IPS-NIHi11 (cell line): ENCODE results near the gene VGLL1.

Experiments
- DNase-seq: peaks from one replicate; pipeline ENCODE4 v3.0.0; 2012; ENCODE audit warnings: mixed read lengths, low spot score

Gene VGLL1

GRCh38 chrX:136531951-136532350 lies at the start of gene VGLL1:
Gene VGLL1, plus strand, starts transcription at chrX:136532215. Its CDS starts 3,806 bp downstream, at chrX:136536021.
- DNase-seq: no peak

GRCh38 chrX:136487647-136488046 lies 44.4 kb upstream of the VGLL1 start, which contains the start of gene BRS3:
Gene BRS3, plus strand, starts transcription at chrX:136487947. Its CDS starts 168 bp downstream, at chrX:136488115.
- DNase-seq: no peak

GRCh38 chrX:136488706-136489105 lies 43.3 kb upstream of the VGLL1 start:
- no peak for DNase-seq

GRCh38 chrX:136491832-136492231 lies 40.2 kb upstream of the VGLL1 start:
- peak; percentile 4 for DNase-seq

GRCh38 chrX:136493011-136493410 lies 39.0 kb upstream of the VGLL1 start:
- no peak for DNase-seq

GRCh38 chrX:136495043-136495442 lies 37.0 kb upstream of the VGLL1 start:
- DNase-seq: no peak

- DNase-seq: no peak
Observed at GRCh38 chrX:136496186-136496763, 35.7 kb upstream of the VGLL1 start.

GRCh38 chrX:136496764-136497555 lies 35.1 kb upstream of the VGLL1 start:
- peak; percentile 73 for DNase-seq

- peak; percentile 11 for DNase-seq
Observed at GRCh38 chrX:136497556-136498052, 34.4 kb upstream of the VGLL1 start, which contains the start of gene HTATSF1. Gene HTATSF1, plus strand, starts transcription at chrX:136497592. Its CDS starts 93 bp downstream, at chrX:136497685.

- no peak for DNase-seq
Observed at GRCh38 chrX:136519069-136519468, 12.9 kb upstream of the VGLL1 start.

- no peak for DNase-seq
Observed at GRCh38 chrX:136523770-136524169, 8.2 kb upstream of the VGLL1 start.

GRCh38 chrX:136525738-136526606 lies 6.0 kb upstream of the VGLL1 start:
- DNase-seq: no peak

GRCh38 chrX:136528645-136529315 lies 3.2 kb upstream of the VGLL1 start:
- peak; percentile 43 for DNase-seq

- DNase-seq: peak; percentile 12
Observed at GRCh38 chrX:136529795-136530194, 2.2 kb upstream of the VGLL1 start.

- DNase-seq: no peak
Observed at GRCh38 chrX:136534131-136534530, 2.1 kb downstream of the VGLL1 start.

GRCh38 chrX:136538811-136539210 lies 6.8 kb downstream of the VGLL1 start:
- no peak for DNase-seq

GRCh38 chrX:136540226-136540625 lies 8.2 kb downstream of the VGLL1 start:
- no peak for DNase-seq

- no peak for DNase-seq
Observed at GRCh38 chrX:136541294-136541693, 9.3 kb downstream of the VGLL1 start.

GRCh38 chrX:136542281-136542680 lies 10.3 kb downstream of the VGLL1 start:
- DNase-seq: no peak

GRCh38 chrX:136546371-136546781 lies 14.4 kb downstream of the VGLL1 start:
- DNase-seq: no peak

- DNase-seq: no peak
Observed at GRCh38 chrX:136549226-136549625, 17.2 kb downstream of the VGLL1 start.

GRCh38 chrX:136551410-136551809 lies 19.4 kb downstream of the VGLL1 start:
- no peak for DNase-seq
